ENCODE data around the gene TEP1.
A peak's percentile ranks its signal among the peaks of the same experiment; 100 is the strongest.

The TEP1 gene

DNA sequence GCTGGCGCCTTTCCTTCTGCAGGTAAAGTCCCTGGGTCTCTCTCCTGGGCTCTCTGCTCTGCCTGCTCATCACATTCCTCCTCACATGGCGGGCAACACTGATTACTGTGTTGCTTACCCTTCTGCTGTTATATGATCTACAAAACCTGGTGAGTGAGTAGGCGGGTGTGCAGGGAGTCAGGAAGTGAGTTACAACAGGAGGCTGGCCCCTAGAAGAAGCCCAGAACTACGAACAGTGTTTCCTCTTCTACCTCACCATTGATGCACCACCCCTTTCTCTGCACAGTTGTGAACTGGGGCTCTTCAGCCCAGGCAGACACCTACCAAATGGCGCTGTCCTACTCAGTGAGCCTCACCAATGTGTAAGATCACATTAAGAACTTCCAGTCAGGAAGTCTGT lies 27.6 kb upstream of the TEP1 start:
- ChIA-PET POLR2A (interaction anchor here (2.2 kb wide), 1 partner anchor 14 kb away, joined by 9 read pairs; the partner anchor contains the start of genes APEX1 and OSGEP), CTCF (no interaction called here)
- H3K4me3 ChIP-seq (ENCODE audit: low read depth, low read length): no peak overlapping the region
- DNase-seq (ENCODE audit: low read depth, low spot score): no peak
- TF ChIP-seq, protein P1, sequence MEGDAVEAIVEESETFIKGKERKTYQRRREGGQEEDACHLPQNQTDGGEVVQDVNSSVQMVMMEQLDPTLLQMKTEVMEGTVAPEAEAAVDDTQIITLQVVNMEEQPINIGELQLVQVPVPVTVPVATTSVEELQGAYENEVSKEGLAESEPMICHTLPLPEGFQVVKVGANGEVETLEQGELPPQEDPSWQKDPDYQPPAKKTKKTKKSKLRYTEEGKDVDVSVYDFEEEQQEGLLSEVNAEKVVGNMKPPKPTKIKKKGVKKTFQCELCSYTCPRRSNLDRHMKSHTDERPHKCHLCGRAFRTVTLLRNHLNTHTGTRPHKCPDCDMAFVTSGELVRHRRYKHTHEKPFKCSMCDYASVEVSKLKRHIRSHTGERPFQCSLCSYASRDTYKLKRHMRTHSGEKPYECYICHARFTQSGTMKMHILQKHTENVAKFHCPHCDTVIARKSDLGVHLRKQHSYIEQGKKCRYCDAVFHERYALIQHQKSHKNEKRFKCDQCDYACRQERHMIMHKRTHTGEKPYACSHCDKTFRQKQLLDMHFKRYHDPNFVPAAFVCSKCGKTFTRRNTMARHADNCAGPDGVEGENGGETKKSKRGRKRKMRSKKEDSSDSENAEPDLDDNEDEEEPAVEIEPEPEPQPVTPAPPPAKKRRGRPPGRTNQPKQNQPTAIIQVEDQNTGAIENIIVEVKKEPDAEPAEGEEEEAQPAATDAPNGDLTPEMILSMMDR (IDR thresholded peaks at IDR 0.05; ENCODE audit: insufficient read depth, low read length, missing control alignments): no peak

DNA sequence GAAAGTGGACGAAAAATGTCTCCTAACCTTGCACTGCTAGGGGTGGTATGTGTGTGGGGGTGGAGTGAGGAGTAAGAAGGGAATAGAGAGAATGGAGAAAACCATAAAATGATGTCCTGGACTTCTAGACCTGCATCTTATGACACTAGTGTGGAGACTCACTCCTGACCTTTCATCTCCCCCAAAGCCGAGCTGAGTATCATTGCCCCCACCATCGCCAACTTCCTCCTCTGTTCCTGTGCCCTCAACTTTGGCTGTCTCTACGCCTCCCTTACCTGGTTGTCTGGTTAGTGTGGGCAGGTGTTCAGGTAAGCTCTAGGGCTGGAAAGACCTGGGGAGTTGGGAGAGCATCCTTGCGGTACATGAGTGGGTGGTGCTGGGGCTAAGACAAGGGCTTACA lies 27.2 kb upstream of the TEP1 start:
- TF ChIP-seq, protein P1 (IDR thresholded peaks at IDR 0.05; ENCODE audit: insufficient read depth, low read length, missing control alignments): no peak
- ChIA-PET CTCF (no interaction called here), POLR2A (interaction anchor here (2.2 kb wide), 1 partner anchor 15 kb away, joined by 9 read pairs; the partner anchor contains the start of genes APEX1 and OSGEP)
- no peak for DNase-seq (ENCODE audit: low read depth, low spot score)
- no peak overlapping the region for H3K4me3 ChIP-seq (ENCODE audit: low read depth, low read length)

DNA sequence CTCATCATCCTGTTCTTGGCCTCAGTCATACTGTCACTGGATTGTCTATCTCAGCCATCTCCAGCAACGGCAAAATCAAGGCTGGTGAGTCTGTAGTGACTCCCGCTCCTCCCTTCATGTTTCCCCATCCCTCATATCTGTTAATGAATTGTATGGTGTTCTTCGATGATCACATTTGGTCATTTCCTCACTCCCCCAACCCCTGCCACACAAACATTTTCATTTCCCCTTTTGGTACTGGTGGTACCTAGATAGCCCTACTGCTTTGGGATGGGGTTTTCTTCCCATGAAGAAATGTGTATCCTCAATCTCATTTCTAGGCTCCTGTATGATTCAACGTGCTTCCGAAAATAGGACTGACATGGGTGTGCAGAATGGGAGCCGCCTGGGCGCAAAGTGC lies 25.4 kb upstream of the TEP1 start:
- CTCF ChIA-PET: interaction anchor here (1.2 kb wide), 2 partner anchors 10 to 23 kb away, joined by 3 to 5 read pairs; no protein-coding TSS in a partner anchor
- H3K4me3 ChIP-seq (ENCODE audit: low read depth, low read length): no peak overlapping the region
- POLR2A ChIA-PET: no interaction called here
- no peak for DNase-seq (ENCODE audit: low read depth, low spot score)
- TF ChIP-seq, protein P1 (IDR thresholded peaks at IDR 0.05; ENCODE audit: insufficient read depth, low read length, missing control alignments): no peak

DNA sequence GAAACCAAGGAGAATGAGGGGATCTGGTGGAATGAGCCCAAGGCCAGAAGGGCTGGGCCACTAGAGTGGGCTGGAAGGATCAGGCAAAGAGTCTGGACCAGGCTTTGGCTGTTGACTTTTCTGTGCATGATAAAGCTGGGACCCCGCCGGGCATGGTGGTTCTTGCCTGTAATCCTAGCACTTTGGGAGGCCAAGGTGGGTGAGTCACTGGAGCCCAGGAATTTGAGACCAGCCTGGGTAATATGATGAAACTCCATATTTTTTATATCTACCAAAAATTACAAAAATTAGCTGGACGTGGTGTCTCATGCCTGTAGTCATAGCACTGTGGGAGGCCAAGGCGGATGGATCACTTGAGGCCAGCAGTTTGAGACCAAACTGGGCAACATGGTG lies 23.1 kb upstream of the TEP1 start:
- DNase-seq (ENCODE audit: low read depth, low spot score): peak; percentile 46
- TF ChIP-seq, protein P1 (IDR thresholded peaks at IDR 0.05; ENCODE audit: insufficient read depth, low read length, missing control alignments): no peak
- CTCF ChIA-PET: interaction anchor here (0.7 to 4.6 kb wide), 3 partner anchors 9 to 176 kb away, joined by 3 to 51 read pairs (median 3); partner anchors contain the start of gene TEP1
- POLR2A ChIA-PET: interaction anchor here (1.3 to 1.4 kb wide), 3 partner anchors 19 to 25 kb away, joined by 5 to 11 read pairs (median 7); partner anchors contain the start of genes APEX1, OSGEP, PIP4P1 and TEP1
- no peak overlapping the region for H3K4me3 ChIP-seq (ENCODE audit: low read depth, low read length)

DNA sequence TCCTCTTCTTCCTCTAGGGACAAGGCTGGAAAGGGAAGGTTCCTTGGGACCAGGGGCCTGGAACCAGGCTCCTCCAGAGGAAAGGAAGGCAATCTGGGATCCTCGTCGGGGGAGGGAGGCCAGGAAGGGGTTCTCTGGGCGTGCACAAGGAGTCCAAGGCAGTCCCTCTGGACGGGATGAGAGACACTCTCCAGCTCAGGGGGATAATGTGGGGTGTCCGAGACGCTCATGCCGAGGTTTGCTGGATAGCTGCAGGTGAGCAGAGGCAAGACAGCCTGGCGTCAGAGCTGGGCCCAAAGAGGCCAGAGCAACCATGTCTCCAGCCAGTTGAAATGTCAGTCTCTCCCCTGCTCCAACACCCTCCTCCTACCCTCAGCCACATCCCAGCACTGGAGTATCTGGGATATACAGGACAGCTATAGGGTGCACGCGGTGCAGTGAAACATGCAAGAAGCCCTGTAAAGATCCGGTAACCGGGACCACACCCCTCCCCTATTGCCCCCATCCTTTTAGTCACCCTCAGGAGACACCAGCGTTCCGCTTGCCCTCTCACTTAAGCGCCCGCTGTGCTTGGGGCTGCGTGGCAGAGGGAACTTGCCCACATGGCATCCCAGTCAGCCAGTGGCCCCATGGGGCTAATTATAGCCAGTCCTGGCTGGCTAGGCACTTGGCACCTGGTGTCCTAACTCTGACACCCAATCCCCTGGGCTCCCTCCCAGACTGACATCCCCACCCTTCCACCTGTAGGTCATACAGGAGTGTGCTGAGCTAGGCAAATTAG lies 22.5 kb upstream of the TEP1 start, which contains the start of gene KLHL33:
Gene KLHL33, minus strand, starts transcription at position 585 of the 781 bp plus-strand sequence. Its CDS starts 355 bp downstream, at position 230.
- DNase-seq (ENCODE audit: low read depth, low spot score): no peak
- H3K4me3 ChIP-seq (ENCODE audit: low read depth, low read length): peak within 1 kb of the TSS; percentile 20
- ChIA-PET POLR2A (interaction anchor here (1.2 to 1.4 kb wide), 4 partner anchors 19 to 26 kb away, joined by 3 to 11 read pairs (median 6); partner anchors contain the start of genes APEX1, OSGEP, PIP4P1 and TEP1), CTCF (interaction anchor here (4.6 kb wide), 1 partner anchor 21 kb away, joined by 51 read pairs; the partner anchor contains the start of gene TEP1)
- TF ChIP-seq, protein P1 (IDR thresholded peaks at IDR 0.05; ENCODE audit: insufficient read depth, low read length, missing control alignments): no peak

All from AG04449 (cell line).